Naive thymus-derived CD4-positive, alpha-beta T cell (primary cell): ENCODE data around the gene ASZ1. TPM values are rescaled to one million over a fixed set of nuclear protein-coding genes. Genes with fewer than 3 reads are reported as not detected.

Experiments used
- ATAC-seq: fragments of 150-1000 bp; cut with Tn5 transposase; 2 replicates; pipeline ENCODE4 v1.10.0; 2021; ENCODE audit warnings: mild to moderate bottlenecking, moderate library complexity
- CTCF ChIA-PET: fragments of 350-600 bp; sonication (Branson Sonifier 250); formaldehyde crosslinking; loops from one replicate; lab custom pipeline; 2021; ENCODE audit warnings: antibody characterized with exemption; lab: Charles Lee
- POLR2A ChIA-PET: fragments of 350-600 bp; sonication (Branson Sonifier 250); formaldehyde crosslinking; loops from one replicate; lab custom pipeline; 2021; ENCODE audit warnings: antibody characterized with exemption, inconsistent platforms; lab: Charles Lee
- DNase-seq, 9 donors: peaks; one replicate each; pipeline versions ENCODE4 v3.0.0 to v3.0.0-alpha.2; 2020 to 2022; ENCODE audit warnings: mixed read lengths in 1 of 9
- H3K27ac ChIP-seq: one replicate; pipeline ENCODE4 v1.7.0; 2013; ENCODE audit warnings: mild to moderate bottlenecking, low read depth, low read length, moderate library complexity
- H3K27me3 ChIP-seq, 2 donors: one replicate each; pipeline ENCODE4 v1.7.0; 2013; ENCODE audit warnings: low read length in 2 of 2, mild to moderate bottlenecking in 2 of 2, moderate library complexity in 2 of 2; ENCODE audit not compliant: control insufficient read depth in 2 of 2, insufficient read depth in 2 of 2
- H3K36me3 ChIP-seq, 3 experiments: 1 replicate in 2 of 3; 2 replicates in 1 of 3; pipeline ENCODE4 v1.7.0; 2013; ENCODE audit warnings: low read length in 3 of 3, mild to moderate bottlenecking in 3 of 3, moderate library complexity in 1 of 3; ENCODE audit not compliant: insufficient read depth in 3 of 3, control insufficient read depth in 2 of 3
- H3K4me1 ChIP-seq, 2 donors: one replicate each; pipeline ENCODE4 v1.7.0; 2013; ENCODE audit warnings: low read length in 2 of 2, mild to moderate bottlenecking in 2 of 2, moderate library complexity in 1 of 2; ENCODE audit not compliant: control insufficient read depth in 2 of 2, insufficient read depth in 2 of 2
- H3K4me3 ChIP-seq: 2 replicates; pipeline ENCODE4 v1.7.0; 2013; ENCODE audit warnings: mild to moderate bottlenecking, low read length
- H3K9me3 ChIP-seq, 3 experiments: 1 replicate in 2 of 3; 2 replicates in 1 of 3; pipeline ENCODE4 v1.7.0; 2013; ENCODE audit warnings: low read length in 3 of 3; ENCODE audit not compliant: control insufficient read depth in 2 of 3
- H3K27ac Mint-ChIP-seq, 9 donors: one replicate each; pipeline ENCODE4 v1.8.0; 2020 to 2022; ENCODE audit warnings: mixed read lengths in 9 of 9, mild to moderate bottlenecking in 8 of 9, moderate library complexity in 5 of 9, inconsistent platforms in 2 of 9
- H3K27me3 Mint-ChIP-seq, 5 donors: one replicate each; pipeline ENCODE4 v1.8.0; 2021 to 2022; ENCODE audit warnings: mixed read lengths in 5 of 5, mild to moderate bottlenecking in 1 of 5
- H3K36me3 Mint-ChIP-seq, 5 donors: one replicate each; pipeline ENCODE4 v1.8.0; 2020 to 2022; ENCODE audit warnings: mixed read lengths in 5 of 5, mild to moderate bottlenecking in 3 of 5, inconsistent platforms in 1 of 5
- H3K4me1 Mint-ChIP-seq, 7 donors: one replicate each; pipeline ENCODE4 v1.8.0; 2020 to 2022; ENCODE audit warnings: mixed read lengths in 7 of 7, mild to moderate bottlenecking in 3 of 7, inconsistent platforms in 1 of 7
- H3K4me3 Mint-ChIP-seq, 10 donors: one replicate each; pipeline ENCODE4 v1.8.0; 2020 to 2022; ENCODE audit warnings: mild to moderate bottlenecking in 10 of 10, mixed read lengths in 10 of 10, moderate library complexity in 6 of 10, inconsistent platforms in 2 of 10
- H3K9me3 Mint-ChIP-seq, 11 donors: one replicate each; pipeline ENCODE4 v1.8.0; 2020 to 2022; ENCODE audit warnings: mixed read lengths in 11 of 11, mild to moderate bottlenecking in 4 of 11, inconsistent platforms in 1 of 11, moderate library complexity in 1 of 11
- intact Hi-C, 2 donors: fragments of 100-400 bp; cut with micrococcal nuclease; formaldehyde crosslinking; loops; one replicate each; pipeline ENCODE4 v1.15.1; 2023
- polyA plus RNA-seq, 2 donors: library from polyadenylated mRNA; unstranded; fragments of 300-500 nt; fragmentation: Illumina TruSeq; gene quantifications; one replicate each; pipeline ENCODE4 v1.2.3, GENCODE V29; 2021
- total RNA-seq, 6 experiments: library from RNA in 5 of 6; stranded (reverse) in 5 of 6; gene quantifications; 1 replicate in 5 of 6; 2 replicates in 1 of 6; pipeline ENCODE4 v1.2.3 and lab custom pipeline; 2021 to 2026

ASZ1 gene
- total and polyA plus RNA-seq, 7 experiments from 2014 or later = not detected

DNA sequence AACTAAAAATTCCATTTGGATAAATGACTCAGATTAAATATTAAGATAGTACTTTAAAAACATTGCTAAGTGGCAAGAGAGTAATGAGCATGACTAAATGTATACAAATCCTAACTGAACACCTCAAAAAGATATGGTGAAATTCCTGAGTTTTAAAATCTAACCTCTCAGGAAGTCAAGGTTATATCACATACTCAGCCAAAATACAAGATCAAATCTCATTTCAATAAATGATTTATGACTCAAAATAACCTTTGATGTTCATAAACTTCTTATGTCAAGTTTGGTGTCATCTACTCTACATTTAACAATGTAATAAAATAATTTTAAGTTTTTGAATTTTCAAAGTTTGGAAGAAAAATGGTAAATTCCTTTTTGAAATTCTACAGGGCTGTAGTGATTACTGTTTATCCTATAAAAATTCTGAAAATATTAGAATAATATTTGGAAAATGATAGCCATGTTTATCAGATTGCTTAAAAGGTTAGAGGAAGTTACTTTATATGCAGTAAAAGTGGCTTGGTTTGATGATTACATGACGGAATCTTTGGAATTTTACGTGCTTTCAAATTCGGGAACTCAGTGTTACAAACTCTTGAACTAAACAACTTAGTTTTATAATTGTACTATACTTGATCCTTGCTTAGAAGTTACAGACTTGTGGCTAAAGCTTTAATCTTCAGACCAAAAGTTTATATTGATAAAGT is 43.7 kb downstream of the ASZ1 start:
- ATAC-seq = no peak
- H3K9me3 ChIP-seq = peaks cover 0 to 2% (median 0%) of the 10 kb centered on the region in 3 experiments
- Mint-ChIP-seq H3K4me1 (no peaks in the 10 kb centered on the region), H3K9me3 (peaks cover 0 to 11% (median 6%) of the 10 kb centered on the region in 11 donors), H3K36me3 (no peaks in the 10 kb centered on the region), H3K27me3 (peaks cover 0 to 3% (median 0%) of the 10 kb centered on the region in 5 donors), H3K27ac (no peak overlapping the region), H3K4me3 (no peak overlapping the region)
- intact Hi-C loops = no loop called here
- ChIA-PET POLR2A (no interaction called here), CTCF (no interaction called here)
- no peak overlapping the region for H3K4me3 ChIP-seq
- H3K27ac ChIP-seq = no peak overlapping the region
- no peaks in the 10 kb centered on the region for H3K36me3 ChIP-seq
- H3K27me3 ChIP-seq = no peaks in the 10 kb centered on the region
- no peak for DNase-seq
- no peaks in the 10 kb centered on the region for H3K4me1 ChIP-seq

DNA sequence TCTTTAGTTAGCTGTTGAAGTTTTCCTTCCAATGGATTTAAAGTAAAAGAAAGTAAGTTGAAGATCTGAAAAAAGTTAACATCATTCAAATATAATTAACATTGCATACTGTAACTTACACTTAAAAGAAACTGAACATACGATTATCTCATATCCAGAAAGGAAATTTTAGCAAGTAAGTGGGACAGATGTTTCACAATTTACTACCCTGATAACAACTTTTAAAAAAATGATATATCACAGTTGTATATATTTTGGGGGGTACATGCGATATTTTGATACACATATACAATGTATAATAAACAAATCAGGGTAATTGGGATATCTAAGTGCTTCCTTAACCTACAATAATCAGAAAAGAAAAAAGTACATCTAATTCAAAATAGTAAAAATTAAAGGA is 44.2 kb downstream of the ASZ1 start:
- Histone ChIP-seq H3K9me3 (no peaks in the 10 kb centered on the region), H3K27me3 (no peaks in the 10 kb centered on the region), H3K36me3 (no peaks in the 10 kb centered on the region), H3K4me1 (no peaks in the 10 kb centered on the region), H3K27ac (no peak overlapping the region), H3K4me3 (no peak overlapping the region)
- Mint-ChIP-seq H3K4me3 (no peak overlapping the region), H3K36me3 (no peaks in the 10 kb centered on the region), H3K27ac (no peak overlapping the region), H3K4me1 (no peaks in the 10 kb centered on the region), H3K27me3 (peaks cover 0 to 3% (median 0%) of the 10 kb centered on the region in 5 donors), H3K9me3 (peaks cover 0 to 7% (median 5%) of the 10 kb centered on the region in 11 donors)
- DNase-seq (no peak), ATAC-seq (no peak)
- CTCF ChIA-PET = no interaction called here
- intact Hi-C loops = no loop called here
- POLR2A ChIA-PET = no interaction called here

DNA sequence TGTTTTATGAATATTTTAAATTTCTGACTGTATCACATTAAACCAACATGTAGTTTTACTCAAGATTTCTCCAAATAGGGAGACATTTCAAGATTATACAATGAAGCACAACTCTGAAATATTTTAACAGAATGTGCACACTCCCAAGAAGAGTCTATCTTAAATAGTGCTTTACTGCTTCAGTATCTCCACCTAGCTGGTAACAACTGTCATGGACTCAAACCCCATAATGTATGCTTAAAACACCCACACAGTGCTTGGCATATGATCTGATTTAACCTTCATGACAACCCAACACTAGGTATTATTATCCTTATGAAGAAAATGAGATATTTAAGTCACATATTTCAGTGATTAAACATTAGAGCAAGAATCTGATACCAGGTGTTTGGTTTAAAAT is 45.9 kb downstream of the ASZ1 start:
- H3K36me3 ChIP-seq = no peaks in the 10 kb centered on the region
- no peaks in the 10 kb centered on the region for H3K4me1 ChIP-seq
- Mint-ChIP-seq H3K4me3 (no peak overlapping the region), H3K27me3 (peaks cover 0 to 2% (median 0%) of the 10 kb centered on the region in 5 donors), H3K36me3 (no peaks in the 10 kb centered on the region), H3K4me1 (no peaks in the 10 kb centered on the region), H3K9me3 (peaks cover 0 to 2% (median 0%) of the 10 kb centered on the region in 11 donors), H3K27ac (no peak overlapping the region)
- intact Hi-C loops = no loop called here
- H3K9me3 ChIP-seq = no peaks in the 10 kb centered on the region
- no peak overlapping the region for H3K4me3 ChIP-seq
- CTCF ChIA-PET = no interaction called here
- no peak overlapping the region for H3K27ac ChIP-seq
- ATAC-seq = no peak
- DNase-seq = no peak
- no peaks in the 10 kb centered on the region for H3K27me3 ChIP-seq
- POLR2A ChIA-PET = no interaction called here

- POLR2A ChIA-PET = no interaction called here
- no peak for DNase-seq
- H3K36me3 ChIP-seq = no peaks in the 10 kb centered on the region
- CTCF ChIA-PET = no interaction called here
- Mint-ChIP-seq H3K27ac (no peak overlapping the region), H3K36me3 (no peaks in the 10 kb centered on the region), H3K27me3 (peaks cover 0 to 3% (median 0%) of the 10 kb centered on the region in 5 donors), H3K4me1 (no peaks in the 10 kb centered on the region), H3K9me3 (peaks cover 0 to 5% (median 0%) of the 10 kb centered on the region in 11 donors), H3K4me3 (no peak overlapping the region)
- H3K4me1 ChIP-seq = no peaks in the 10 kb centered on the region
- no peaks in the 10 kb centered on the region for H3K27me3 ChIP-seq
- no peak for ATAC-seq
- intact Hi-C loops = no loop called here
- H3K4me3 ChIP-seq = no peak overlapping the region
- H3K27ac ChIP-seq = no peak overlapping the region
- H3K9me3 ChIP-seq = no peaks in the 10 kb centered on the region
Measured at GRCh38 chr7:117375380-117375779, 51.9 kb downstream of the ASZ1 start.

- no peaks in the 10 kb centered on the region for H3K4me1 ChIP-seq
- POLR2A ChIA-PET = no interaction called here
- Mint-ChIP-seq H3K9me3 (peaks cover 0 to 5% (median 0%) of the 10 kb centered on the region in 11 donors), H3K4me3 (no peak overlapping the region), H3K4me1 (no peaks in the 10 kb centered on the region), H3K36me3 (no peaks in the 10 kb centered on the region), H3K27ac (no peak overlapping the region), H3K27me3 (peaks cover 0 to 3% (median 0%) of the 10 kb centered on the region in 5 donors)
- intact Hi-C loops = no loop called here
- CTCF ChIA-PET = no interaction called here
- H3K9me3 ChIP-seq = no peaks in the 10 kb centered on the region
- no peaks in the 10 kb centered on the region for H3K27me3 ChIP-seq
- no peak overlapping the region for H3K27ac ChIP-seq
- DNase-seq (no peak), ATAC-seq (no peak)
- H3K4me3 ChIP-seq = no peak overlapping the region
- no peaks in the 10 kb centered on the region for H3K36me3 ChIP-seq
Measured at GRCh38 chr7:117372073-117372472, 55.2 kb downstream of the ASZ1 start.

GRCh38 chr7:117364339-117365080 is 62.8 kb downstream of the ASZ1 start:
- DNase-seq = no peak
- ChIA-PET POLR2A (no interaction called here), CTCF (no interaction called here)
- Mint-ChIP-seq H3K9me3 (peaks cover 0 to 6% (median 0%) of the 10 kb centered on the region in 11 donors), H3K4me3 (no peak overlapping the region), H3K27ac (no peak overlapping the region), H3K4me1 (no peaks in the 10 kb centered on the region), H3K36me3 (no peaks in the 10 kb centered on the region), H3K27me3 (no peaks in the 10 kb centered on the region)
- no peaks in the 10 kb centered on the region for H3K4me1 ChIP-seq
- no peaks in the 10 kb centered on the region for H3K9me3 ChIP-seq
- no peaks in the 10 kb centered on the region for H3K27me3 ChIP-seq
- H3K36me3 ChIP-seq = no peaks in the 10 kb centered on the region
- no peak for ATAC-seq
- H3K4me3 ChIP-seq = no peak overlapping the region
- intact Hi-C loops = no loop called here
- no peak overlapping the region for H3K27ac ChIP-seq
